IMR-90 (cell line): ENCODE data around the gene DCTN2.

Experiments
- CTCF ChIP-seq: conservative IDR thresholded peaks from 2 replicates; pipeline ENCODE4 v1.5.1; 2012; ENCODE audit warnings: mild to moderate bottlenecking, low read depth, low read length, improper control_type of control experiment
- ELK1 ChIP-seq: fragments of 150-350 bp; IDR thresholded peaks from 2 replicates; pipeline ENCODE4 v1.6.1; 2016; ENCODE audit warnings: low read depth, mild to moderate bottlenecking, low read length, moderate library complexity, borderline replicate concordance
- MAFK ChIP-seq: IDR thresholded peaks from 2 replicates; pipeline ENCODE4 v1.6.1; 2012; ENCODE audit warnings: low read depth, low read length, improper control_type of control experiment
- MAZ ChIP-seq: IDR thresholded peaks from 2 replicates; pipeline ENCODE4 v1.6.1; 2012; ENCODE audit warnings: low read depth, mild to moderate bottlenecking, low read length, improper control_type of control experiment, moderate library complexity, borderline replicate concordance
- MXI1 ChIP-seq: IDR thresholded peaks from 2 replicates; pipeline ENCODE4 v1.6.1; 2012; ENCODE audit warnings: low read depth, mild to moderate bottlenecking, low read length, moderate library complexity, borderline replicate concordance
- NFE2L2 ChIP-seq: fragments of 150-350 bp; IDR thresholded peaks from 2 replicates; pipeline ENCODE4 v1.6.1; 2016; ENCODE audit warnings: low read depth, mild to moderate bottlenecking, low read length
- POLR2A ChIP-seq: IDR thresholded peaks from 2 replicates; pipeline ENCODE4 v1.6.1; 2012; ENCODE audit warnings: mild to moderate bottlenecking, low read depth, low read length
- RAD21 ChIP-seq: IDR thresholded peaks from 2 replicates; pipeline ENCODE4 v1.6.1; 2012; ENCODE audit warnings: low read length, improper control_type of control experiment
- RFX5 ChIP-seq: IDR thresholded peaks from 2 replicates; pipeline ENCODE4 v1.8.0; 2012; ENCODE audit warnings: low read depth, mild to moderate bottlenecking, low read length, moderate library complexity

- TF ChIP-seq CTCF (no peak), POLR2A (no peak), RFX5 (no peak), RAD21 (no peak), MXI1 (no peak), MAZ (no peak), MAFK (no peak), NFE2L2 (no peak), ELK1 (no peak)
Observed at GRCh38 chr12:57575771-57576612, 29.0 kb upstream of the DCTN2 start.
